DMS153 treated with DMSO at 0.1 percent for 48 hours (cell line): ENCODE data around the gene FAM209B.
"Not testable (repeated sequence)": the region's sequence is repeated elsewhere in the genome, so short reads cannot be mapped to it uniquely, and the experiment has no call there.

ENCODE experiments used
- DNase-seq: peaks from one replicate; lab custom pipeline; 2025; ENCODE audit not compliant: unreplicated experiment; lab: John Stamatoyannopoulos, UW

The FAM209B gene

DNA sequence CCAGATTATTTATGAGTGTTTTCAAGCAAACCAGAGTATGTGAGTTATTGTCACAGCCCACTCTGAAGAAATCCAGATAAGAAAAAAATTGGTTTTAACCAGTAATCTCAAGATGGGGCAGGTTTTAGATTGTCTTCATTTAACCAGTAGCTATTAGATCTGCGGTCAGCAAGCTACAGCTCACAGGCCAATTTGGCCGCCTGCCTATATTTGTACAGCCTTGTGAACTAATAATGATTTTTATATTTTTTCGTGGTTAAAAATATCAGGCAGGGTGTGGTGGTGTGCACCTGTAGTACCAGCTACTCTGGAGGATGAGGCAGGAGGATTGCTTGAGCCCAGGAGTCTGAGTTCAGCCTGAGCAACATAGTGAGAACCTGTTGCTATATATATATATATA is 5.0 kb downstream of the FAM209B start:
- DNase-seq: no peak

DNA sequence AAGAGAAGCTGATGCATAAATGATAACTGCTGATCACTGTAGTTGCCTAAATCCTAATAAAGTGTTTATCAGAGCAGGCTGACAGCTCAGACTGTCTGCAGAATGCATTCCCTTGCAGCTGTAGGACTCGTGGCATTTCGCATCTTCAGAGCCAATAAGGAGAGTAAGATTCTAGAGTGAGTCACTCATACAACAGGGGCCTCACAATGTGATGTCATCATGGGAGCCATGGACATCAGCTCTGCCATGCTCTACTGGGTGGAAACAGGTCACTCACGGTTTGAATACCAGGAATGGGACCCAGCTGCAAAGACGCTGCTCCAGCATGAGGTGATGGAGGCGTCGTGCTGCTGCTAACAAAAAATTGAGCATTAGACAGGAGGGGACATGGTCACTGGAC is 7.4 kb downstream of the FAM209B start:
- DNase-seq: no peak

DNA sequence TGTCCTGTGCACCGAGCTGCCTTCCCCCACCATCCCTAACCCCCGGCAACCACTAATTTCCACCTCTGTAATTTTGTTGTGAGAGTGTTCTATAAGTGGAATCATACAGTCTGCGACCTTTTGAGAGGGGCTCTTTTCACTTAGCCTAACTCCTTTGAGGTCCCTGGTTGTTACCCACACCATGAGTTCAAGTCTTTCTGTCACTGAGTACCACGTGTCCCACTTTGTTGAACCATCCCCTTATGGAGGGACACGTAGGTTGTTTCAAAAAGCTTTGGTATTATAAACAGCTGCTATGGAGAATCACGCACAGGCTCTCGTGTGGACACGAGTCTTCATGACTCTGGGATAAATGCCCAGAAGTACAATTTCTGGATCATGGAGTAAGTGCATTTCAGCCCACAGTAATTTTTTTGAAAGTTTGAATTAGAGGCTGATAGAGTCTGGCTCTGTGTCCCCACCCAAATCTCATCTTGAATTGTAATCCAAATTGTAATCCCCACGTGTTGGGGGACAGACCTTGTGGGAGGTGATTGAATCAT is 9.5 kb downstream of the FAM209B start:
- no peak for DNase-seq

DNA sequence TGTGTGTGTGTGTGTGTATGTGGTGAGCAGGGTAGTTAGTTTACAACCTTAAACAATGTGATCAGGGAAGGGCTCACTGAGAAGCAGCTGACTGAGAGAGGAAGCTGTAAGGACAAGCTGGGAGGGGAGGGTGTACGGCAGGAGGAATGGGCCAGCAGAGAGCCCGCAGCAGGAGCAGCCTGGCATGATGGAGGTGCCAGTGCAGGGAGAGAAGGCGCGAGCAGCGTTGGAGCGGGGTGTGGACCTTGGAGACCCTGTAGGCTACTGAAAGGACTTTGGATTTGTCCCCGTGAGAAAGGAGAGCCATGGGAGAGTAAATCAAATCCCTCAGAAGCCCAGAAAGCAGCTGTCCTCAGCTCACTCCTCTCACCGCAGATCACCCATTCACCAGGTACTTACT is 18.5 kb downstream of the FAM209B start:
- DNase-seq: no peak

DNA sequence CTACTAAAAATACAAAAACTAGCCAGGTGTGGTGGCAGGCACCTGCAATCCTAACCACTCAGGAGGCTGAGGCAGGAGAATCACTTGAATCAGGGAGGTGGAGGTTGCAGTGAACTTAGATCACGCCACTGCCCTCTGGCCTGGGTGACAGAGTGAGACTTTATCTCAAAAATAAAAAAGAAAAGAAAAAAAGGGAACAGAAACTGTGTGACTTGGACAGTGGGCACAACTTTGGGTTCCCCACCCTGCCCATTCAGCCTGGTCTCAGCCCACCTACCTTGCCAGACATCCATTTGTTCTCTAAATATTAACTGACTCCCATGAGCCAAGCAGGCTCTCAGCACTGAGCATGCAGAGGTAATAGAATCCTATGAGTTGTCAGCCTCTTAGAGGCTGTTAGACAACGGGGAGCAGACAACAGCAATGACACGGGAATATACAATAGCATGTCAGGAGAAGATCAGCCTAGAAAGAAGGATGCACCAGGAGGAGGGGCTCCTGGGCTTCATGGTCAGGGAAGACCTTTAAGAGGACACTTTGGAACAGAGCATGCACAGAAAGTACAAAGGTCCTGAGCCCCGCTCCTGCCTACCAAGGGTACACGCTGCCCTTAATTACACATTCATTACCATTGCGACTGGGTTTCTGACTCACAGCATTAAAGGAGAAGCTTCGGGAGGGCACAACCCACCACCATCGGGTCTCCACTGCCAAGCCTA is 20.0 kb downstream of the FAM209B start:
- DNase-seq: no peak

DNA sequence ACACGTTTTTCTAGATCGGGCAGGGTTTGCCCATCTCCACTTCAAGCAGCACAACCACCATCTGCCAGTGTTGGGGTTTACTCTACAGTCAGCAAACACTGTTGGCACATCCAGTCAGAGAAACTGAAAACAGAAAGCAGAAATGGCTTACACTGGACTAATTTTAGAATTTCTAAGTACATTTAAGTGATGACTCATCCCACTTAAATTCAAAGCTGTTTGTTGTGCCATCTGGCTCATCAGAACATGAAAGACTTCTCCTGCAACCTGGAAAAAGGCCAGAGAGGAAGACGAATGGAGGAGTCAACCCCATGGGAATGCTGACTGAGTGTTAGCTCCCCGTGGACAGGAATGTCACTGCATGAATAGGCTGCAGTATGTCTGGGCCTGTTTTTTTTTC is 21.8 kb downstream of the FAM209B start:
- DNase-seq: peak; percentile 92

DNA sequence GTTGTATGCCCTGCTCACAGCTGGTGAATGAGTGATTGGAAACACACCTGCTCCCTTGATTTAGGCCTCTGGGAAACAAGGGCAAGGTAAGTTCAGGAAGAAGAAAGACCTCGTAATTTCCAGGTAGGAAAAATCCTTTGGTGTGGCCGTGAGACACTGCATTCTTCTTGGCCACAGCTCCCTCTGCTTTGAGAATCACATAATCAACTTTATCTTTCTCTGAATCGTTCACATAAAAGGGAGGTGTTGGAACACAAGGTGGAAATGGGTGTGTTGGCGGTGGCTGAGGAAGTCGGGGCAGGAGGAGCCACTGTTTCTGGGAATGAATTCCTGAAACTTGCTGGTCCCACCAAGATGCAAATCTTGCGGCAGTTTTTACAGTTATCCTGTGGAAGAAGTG is 25.9 kb downstream of the FAM209B start:
- no peak for DNase-seq

DNA sequence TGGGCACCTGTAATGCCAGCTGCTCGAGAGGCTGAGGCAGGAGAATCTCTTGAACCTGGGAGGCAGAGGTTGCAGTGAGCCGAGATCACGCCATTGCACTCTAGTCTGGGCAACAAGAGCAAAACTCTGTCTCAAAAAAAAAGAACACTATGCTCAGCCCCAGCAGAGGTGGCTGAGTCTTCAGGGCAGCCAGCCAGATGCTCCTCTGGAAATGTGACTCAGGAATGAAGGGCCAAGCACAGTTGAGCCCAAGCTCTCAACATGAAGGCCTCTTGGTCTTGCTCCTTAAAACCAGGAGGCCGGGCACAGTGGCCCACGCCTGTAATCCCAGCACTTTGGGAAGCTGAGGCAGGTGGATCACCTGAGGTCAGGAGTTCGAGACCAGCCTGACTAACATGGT is 31.5 kb downstream of the FAM209B start:
- DNase-seq: not testable (repeated sequence)

DNA sequence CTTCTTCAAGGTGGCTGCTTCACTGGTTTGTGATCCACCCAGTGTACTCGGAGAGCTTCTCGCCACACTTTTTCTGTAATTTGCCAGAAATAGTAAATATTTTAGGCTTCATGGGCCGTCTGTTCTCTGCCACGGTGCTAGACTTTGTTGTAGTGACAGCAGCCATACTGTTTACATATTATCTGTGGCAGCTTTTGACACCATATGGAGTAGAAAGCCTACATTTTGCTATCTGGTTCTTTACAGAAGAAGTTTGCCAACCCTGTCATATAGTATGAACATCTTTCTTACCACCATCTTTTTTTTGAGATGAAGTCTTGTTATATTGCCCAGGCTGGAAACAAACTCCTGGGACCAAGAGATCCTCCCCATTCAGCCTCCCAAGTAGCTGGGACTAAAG is 32.5 kb downstream of the FAM209B start:
- DNase-seq: no peak

DNA sequence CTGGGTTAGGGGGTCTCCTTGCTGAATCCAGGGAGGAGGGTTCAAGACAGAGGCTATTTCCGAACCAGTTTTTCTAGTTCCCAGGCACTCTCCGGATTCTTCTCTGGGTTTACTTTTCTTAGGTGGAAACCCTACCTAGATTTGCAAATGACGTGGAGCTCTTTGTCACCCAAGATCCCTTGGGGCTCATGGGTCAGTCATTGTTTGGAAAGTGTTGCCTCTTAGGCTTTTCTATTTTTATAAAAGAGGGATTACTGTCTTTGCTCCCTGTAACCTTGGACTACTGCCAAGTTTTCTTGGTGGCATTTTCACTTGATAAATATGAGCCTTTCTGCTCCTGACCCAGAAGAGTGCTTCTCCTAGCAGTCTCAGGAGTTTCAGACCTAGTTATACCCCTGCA is 33.6 kb downstream of the FAM209B start:
- DNase-seq: peak; percentile 66

DNA sequence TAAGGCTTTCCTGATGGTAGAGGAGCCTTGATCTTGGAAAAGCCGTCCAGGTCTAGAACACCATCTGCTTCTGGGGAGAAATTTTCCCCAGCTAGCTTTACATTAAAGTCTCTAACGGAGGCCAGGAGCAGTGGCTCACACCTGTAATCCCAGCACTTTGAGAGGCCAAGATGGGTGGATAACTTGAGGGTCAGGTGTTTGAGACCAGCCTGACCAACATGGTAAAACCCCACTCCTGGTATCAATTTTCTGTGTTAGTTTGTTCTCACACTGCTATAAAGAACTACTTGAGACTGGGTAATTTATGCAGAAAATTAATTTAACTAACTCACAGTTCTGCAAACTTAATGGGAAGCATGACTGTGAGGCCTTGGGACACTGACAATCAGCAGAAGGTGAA is 37.8 kb downstream of the FAM209B start:
- no peak for DNase-seq

DNA sequence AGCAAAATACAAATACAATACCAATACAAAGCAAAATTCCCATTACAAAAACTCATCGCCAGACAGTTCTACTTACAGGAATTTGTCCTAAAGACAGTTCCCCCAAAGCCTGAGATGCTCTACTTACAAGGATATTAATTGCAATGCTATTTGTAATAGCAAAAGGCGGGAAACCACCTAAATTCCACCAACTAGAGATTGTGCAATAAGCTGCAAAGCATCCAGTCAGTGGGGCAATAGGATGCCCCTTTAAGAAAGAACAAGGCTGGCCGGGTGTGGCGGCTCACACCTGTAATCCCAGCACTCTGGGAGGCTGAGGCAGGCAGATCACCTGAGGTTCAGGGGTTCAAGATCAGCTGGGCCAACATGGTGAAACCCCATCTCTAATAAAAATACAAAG is 39.1 kb downstream of the FAM209B start:
- DNase-seq: no peak

DNA sequence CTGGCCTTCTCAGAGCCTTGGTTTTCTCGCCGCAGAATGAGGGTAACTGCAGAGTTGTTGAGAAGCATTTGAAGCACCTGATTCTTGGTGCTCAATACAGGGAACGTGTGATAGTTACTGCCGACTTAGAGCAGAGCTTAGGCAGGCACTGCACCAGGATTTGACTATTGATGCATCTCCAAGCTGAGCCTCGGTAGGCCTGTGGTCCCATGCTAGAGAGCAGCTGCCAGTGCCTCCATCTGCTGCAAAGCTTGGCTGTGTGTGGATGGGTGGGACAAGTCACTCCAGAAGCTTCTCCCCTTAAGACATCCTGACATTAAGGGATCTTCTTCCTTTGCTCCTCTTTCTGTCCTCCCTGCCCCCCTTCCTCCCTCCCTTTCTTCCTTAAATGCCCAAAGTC is 40.9 kb downstream of the FAM209B start:
- no peak for DNase-seq

DNA sequence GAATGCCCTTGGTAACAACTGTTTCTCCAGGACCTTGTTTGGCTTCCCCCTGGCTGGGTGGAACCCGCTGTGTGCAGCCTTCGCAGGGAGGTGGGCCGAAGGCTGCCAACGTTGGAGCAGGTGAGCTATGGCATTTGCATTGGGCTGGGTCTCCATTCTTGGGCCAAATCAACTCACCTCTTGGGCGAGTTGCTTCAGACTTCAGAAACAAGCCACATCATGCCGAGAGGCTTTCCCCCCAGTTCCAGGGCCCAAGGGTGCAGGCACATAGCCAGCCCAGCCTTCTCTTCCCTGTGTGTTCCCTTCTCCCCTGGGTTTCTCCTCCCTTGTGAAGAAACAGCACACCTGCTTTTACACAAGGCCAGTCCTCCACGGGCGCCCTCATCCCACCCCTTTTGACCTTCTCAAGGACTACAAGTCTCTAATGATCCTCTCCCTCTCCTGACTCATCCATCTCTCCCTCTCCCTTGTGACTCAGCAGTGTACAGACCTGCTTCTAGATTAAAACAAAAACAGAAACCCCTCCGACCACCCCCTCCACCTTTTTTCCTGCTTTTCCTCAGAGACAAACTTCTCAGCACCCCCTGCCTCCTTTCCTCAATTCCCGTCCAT is 41.6 kb downstream of the FAM209B start:
- no peak for DNase-seq

DNA sequence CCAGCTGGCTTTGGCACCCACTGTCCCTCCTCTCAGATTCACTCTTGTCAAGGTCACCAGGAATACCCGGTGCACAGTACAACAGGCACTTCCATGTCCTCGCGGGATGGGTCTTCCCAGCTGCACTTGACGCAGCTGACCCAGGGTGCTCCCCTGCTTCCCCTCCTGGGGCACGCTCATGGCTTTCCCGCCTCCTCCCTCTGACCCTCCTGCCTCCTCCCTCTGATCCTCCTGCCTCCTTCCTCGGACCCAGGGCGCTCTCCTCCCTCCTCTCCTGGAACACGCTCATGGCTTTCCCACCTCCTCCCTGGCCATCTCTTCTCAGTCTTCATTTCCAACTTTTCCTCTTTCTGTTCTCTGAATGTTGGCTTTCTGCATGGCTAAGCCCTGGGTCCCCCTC is 42.1 kb downstream of the FAM209B start:
- DNase-seq: no peak

DNA sequence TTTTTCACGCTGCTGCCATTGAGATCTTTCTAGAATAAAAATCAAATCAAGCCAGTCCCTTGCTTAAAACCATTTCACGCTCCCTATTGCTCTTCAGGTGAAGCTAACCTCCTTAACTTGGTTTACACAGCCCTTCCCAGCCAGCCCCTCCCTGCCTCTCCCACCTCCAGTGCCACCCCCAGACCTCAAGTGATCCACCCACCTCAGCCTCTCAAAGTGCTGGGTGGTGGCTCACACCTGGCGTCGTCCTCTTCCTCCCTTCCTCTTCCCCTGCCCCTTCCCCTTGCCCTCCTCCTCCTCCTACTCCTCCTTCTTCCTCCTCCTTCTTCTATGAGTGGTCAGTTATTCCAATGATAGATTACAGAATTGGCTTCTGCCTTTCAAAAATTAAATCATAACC is 42.9 kb downstream of the FAM209B start:
- no peak for DNase-seq

DNA sequence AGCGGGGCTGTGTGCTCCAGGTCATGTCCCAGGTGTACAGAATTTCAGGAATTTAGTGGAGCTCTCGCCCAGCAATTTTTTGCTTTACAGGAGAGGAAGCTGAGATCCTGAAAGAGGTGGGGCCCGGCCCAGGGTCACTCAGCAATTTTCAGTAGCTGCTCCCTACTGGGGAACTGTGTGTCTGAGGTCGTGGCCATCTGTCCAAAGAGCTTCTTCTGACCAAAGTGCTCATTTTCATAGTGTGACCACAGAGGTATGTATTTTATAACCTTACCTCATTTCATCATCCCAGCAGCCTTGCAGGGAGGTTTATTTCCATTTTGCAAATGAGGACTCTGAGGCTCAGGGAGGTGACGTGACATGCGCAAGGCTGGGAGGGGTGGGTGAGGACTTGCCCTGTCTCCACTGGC is 46.3 kb downstream of the FAM209B start:
- no peak for DNase-seq

DNA sequence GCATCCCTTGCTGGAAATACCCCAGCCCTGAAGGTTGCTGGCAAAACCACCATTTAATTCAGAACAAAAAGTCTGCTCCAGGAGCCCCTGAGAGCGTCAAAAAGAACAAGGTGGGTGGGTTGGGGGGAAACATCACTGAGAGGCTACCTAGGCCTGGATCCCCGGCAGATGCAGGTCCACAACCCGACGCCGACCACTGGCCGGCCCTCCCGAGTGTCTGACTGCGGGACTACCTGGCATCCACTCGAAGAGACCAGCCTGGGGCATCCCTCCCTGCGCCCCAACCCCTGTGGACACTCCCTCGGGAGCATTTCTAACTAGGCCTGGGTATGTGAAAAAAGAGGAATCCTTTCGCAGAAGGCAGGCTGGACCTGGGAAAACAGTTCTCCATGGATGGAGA is 47.2 kb downstream of the FAM209B start:
- no peak for DNase-seq

DNA sequence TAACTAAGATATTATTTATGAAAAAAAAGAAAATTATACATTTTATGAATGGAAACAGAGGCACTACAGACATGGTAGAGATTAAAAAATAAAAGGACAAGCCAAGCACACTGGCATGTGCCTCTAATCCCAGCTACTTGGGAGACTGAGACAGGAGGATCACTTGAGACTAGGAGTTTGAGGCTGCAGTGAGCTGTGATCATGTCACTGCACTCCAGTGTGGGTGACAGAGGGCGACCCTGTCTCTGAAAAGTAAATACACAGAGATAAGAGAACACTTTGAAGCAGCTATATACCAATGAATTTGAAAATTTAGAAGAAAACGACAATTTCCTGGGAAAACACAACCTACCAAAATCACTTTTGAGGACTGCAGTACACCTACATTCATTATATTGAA is 48.7 kb downstream of the FAM209B start:
- no peak for DNase-seq

DNA sequence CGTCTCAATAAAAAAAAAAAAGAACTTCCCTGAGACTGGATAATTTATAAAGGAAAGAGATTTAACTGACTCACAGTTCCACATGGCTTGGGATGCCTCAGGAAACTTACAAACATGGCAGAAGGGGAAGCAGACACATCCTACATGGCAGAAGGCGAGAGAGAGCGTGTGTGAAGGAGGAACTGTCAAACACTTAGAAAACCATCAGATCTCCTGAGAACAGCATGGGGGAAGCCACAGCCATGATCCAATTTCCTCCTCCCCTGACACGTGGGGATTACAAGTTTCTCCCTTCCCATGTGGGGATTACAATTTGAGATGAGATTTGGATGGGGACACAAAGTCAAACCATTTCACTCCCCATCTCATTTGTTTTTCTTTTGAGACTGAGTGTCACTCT is 49.5 kb downstream of the FAM209B start:
- no peak for DNase-seq

DNA sequence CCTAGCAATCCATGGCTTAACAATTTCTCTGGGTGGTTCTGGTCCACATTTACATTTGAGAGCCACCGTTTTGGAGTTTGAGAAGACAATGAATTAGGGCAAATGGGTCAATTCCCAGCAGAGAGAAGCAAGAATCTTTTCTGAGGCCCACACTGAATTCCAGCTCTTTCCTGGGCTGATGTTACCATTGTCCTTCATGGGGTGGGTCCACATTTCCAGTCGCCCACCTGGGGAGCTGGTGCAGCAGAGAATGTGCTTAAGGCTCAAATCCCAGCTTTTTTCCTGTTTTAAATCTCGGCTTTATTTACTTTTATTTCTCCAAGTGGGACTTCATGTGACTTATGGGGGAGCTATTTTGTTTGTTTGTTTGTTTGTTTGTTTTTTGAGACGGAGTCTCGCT is 51.9 kb downstream of the FAM209B start:
- DNase-seq: no peak
